Measurements from ENCODE around the gene PARP4. TPM values are rescaled to one million over a fixed set of nuclear protein-coding genes. Genes with fewer than 3 reads are reported as not detected.

Gene PARP4
- total RNA-seq, 1 experiment from 2014 or later = 25.9 TPM

DNA sequence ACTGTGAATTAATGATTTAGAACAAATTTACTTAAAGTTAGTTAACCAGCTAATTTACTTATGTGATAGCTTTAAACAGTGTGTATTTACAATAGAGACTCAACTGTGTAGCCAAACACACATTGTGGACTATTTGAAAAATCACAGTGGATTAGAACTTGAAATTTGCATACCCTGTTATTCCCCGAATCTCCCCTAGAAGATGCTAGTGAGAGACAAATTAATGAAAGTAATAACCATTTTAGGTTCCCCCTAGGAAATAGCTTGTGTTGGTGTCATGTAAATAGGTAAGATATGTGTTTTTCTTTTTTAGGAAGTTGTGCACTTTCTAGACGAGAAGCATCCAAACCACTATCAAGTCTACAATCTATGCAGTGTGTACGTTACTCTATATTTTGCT, 104.7 kb downstream of the PARP4 start:
- no CpG with 5 or more reads among the region's 3 CpGs for WGBS (ENCODE audit: extremely low coverage, insufficient read length, low lambda C conversion rate)
- Histone ChIP-seq H3K79me1 (ENCODE audit: insufficient read depth, low read depth, low read length, poor library complexity, severe bottlenecking) (no peaks in the 10 kb centered on the region), H2AK5ac (ENCODE audit: insufficient read length, low read length) (no peak overlapping the region), H2BK20ac (ENCODE audit: low read depth, low read length, poor library complexity, severe bottlenecking) (no peak overlapping the region), H3K4me1 (ENCODE audit: insufficient read depth, low read length) (no peaks in the 10 kb centered on the region), H3K4me2 (ENCODE audit: insufficient read depth, insufficient read length, low read length) (no peak overlapping the region), H2AFZ (ENCODE audit: low read length) (no peak overlapping the region), H2BK120ac (ENCODE audit: low read depth, low read length, poor library complexity, severe bottlenecking) (no peak overlapping the region), H3K23me2 (ENCODE audit: insufficient read length, low read depth, low read length, poor library complexity, severe bottlenecking) (no peaks in the 10 kb centered on the region), H3K18ac (ENCODE audit: insufficient read length, low read depth, low read length) (no peak overlapping the region), H3K56ac (ENCODE audit: insufficient read length, low read depth, low read length) (no peak overlapping the region), H3K14ac (ENCODE audit: insufficient read depth, low read length) (no peak overlapping the region), H3K23ac (ENCODE audit: insufficient read length, low read depth, low read length) (no peak overlapping the region), H4K5ac (ENCODE audit: insufficient read length, low read depth, low read length) (no peak overlapping the region), H3K79me2 (ENCODE audit: insufficient read depth, low read length) (no peaks in the 10 kb centered on the region), H3T11ph (ENCODE audit: low read length) (no peak overlapping the region), H3K9ac (ENCODE audit: extremely low read depth, insufficient read length, low read length) (no peak overlapping the region), H3K27ac (ENCODE audit: insufficient read length, low read depth, low read length) (no peak overlapping the region), H4K91ac (ENCODE audit: insufficient read length, low read depth, low read length) (no peak overlapping the region), H3K27me3 (ENCODE audit: insufficient read depth, low read length) (no peaks in the 10 kb centered on the region), H2BK12ac (ENCODE audit: insufficient read length, low read depth, low read length) (no peak overlapping the region), H3K4ac (ENCODE audit: low read depth, low read length) (no peak overlapping the region), H4K8ac (replicated peaks; ENCODE audit: insufficient read length, low read depth, low read length) (no peak overlapping the region), H3K9me3 (ENCODE audit: control insufficient read depth, low read depth, low read length) (no peaks in the 10 kb centered on the region), H2BK5ac (ENCODE audit: insufficient read length, low read length) (no peak overlapping the region), H2BK15ac (ENCODE audit: low read depth, low read length) (no peak overlapping the region), H4K20me1 (ENCODE audit: control insufficient read depth, insufficient read depth, insufficient read length) (no peaks in the 10 kb centered on the region)
- DNase-seq = no peak
- Mint-ChIP-seq H3K4me3 (no peak overlapping the region), H3K9me3 (no peaks in the 10 kb centered on the region; a peak in 1 of 5 replicates), H3K27me3 (ENCODE audit: low read depth) (peaks cover 2% of the 10 kb centered on the region; the same call in 1 of the 2 replicates), H3K27ac (no peak overlapping the region), H3K4me1 (no peaks in the 10 kb centered on the region), H3K36me3 (ENCODE audit: insufficient read depth in 1 of 3, low read depth in 3 of 3) (no peaks in the 10 kb centered on the region)
- TF ChIP-seq, protein P1, sequence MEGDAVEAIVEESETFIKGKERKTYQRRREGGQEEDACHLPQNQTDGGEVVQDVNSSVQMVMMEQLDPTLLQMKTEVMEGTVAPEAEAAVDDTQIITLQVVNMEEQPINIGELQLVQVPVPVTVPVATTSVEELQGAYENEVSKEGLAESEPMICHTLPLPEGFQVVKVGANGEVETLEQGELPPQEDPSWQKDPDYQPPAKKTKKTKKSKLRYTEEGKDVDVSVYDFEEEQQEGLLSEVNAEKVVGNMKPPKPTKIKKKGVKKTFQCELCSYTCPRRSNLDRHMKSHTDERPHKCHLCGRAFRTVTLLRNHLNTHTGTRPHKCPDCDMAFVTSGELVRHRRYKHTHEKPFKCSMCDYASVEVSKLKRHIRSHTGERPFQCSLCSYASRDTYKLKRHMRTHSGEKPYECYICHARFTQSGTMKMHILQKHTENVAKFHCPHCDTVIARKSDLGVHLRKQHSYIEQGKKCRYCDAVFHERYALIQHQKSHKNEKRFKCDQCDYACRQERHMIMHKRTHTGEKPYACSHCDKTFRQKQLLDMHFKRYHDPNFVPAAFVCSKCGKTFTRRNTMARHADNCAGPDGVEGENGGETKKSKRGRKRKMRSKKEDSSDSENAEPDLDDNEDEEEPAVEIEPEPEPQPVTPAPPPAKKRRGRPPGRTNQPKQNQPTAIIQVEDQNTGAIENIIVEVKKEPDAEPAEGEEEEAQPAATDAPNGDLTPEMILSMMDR (conservative IDR thresholded peaks at IDR 0.05) = peak; percentile 48

All from H9 (cell line).